SK-N-SH (cell line): ENCODE data around the gene CACNA1E. TPM values are rescaled to one million over a fixed set of nuclear protein-coding genes. Genes with fewer than 3 reads are reported as not detected.

Source experiments
- CTCF ChIA-PET: fragments of 300-600, 350-600 bp; formaldehyde crosslinking; extraction: SDS; loops from one replicate; lab custom pipeline; 2021; lab: Yijun Ruan, JAX
- POLR2A ChIA-PET: fragments of 350-600 bp; sonication (Branson Sonifier 250); formaldehyde crosslinking; extraction: SDS; loops from one replicate; lab custom pipeline; 2020; ENCODE audit warnings: antibody characterized with exemption, inconsistent platforms; lab: Yijun Ruan, JAX
- DNase-seq: peaks from one replicate; pipeline ENCODE4 v3.0.0; 2012
- H2AFZ ChIP-seq: fragments of 200-600 bp; sonication (generic); 2 replicates; pipeline ENCODE4 v1.8.1; 2016; ENCODE audit warnings: antibody characterized with exemption, mild to moderate bottlenecking, low read depth
- H3F3A ChIP-seq: fragments of 200-600 bp; sonication (generic); replicated peaks from 2 replicates; pipeline ENCODE3; 2016; ENCODE audit warnings: antibody characterized with exemption, mild to moderate bottlenecking; ENCODE audit not compliant: insufficient read depth
- H3K27ac ChIP-seq, 2 experiments: fragments of 200-500 bp in 1 of 2; fragments of 200-600 bp in 1 of 2; sonication (Bioruptor generic) in 1 of 2; sonication (generic), shearing (Covaris generic) in 1 of 2; 2 replicates each; pipeline versions ENCODE4 v1.5.1 to v1.6.1; 2014 to 2016; ENCODE audit warnings: low read depth in 2 of 2, inconsistent platforms in 1 of 2, low read length in 1 of 2, mild to moderate bottlenecking in 1 of 2, mixed read lengths in 1 of 2
- H3K27me3 ChIP-seq: fragments of 200-600 bp; sonication (generic), shearing (Covaris generic); 2 replicates; pipeline ENCODE4 v1.6.1; 2016; ENCODE audit warnings: mixed run types; ENCODE audit not compliant: insufficient read depth
- H3K36me3 ChIP-seq, 2 experiments: fragments of 200-500 bp in 1 of 2; fragments of 200-600 bp in 1 of 2; sonication (Bioruptor generic) in 1 of 2; sonication (generic) in 1 of 2; replicated peaks in 1 of 2; 2 replicates each; pipeline versions ENCODE3 to v1.5.1; 2014 to 2016; ENCODE audit warnings: low read length in 1 of 2, mild to moderate bottlenecking in 1 of 2; ENCODE audit not compliant: insufficient read depth in 2 of 2, control insufficient read depth in 1 of 2
- H3K4me1 ChIP-seq, 2 experiments: fragments of 200-500 bp in 1 of 2; fragments of 200-600 bp in 1 of 2; sonication (Bioruptor generic) in 1 of 2; sonication (generic), shearing (Covaris generic) in 1 of 2; 2 replicates each; pipeline versions ENCODE4 v1.5.1 to v1.6.1; 2014 to 2016; ENCODE audit warnings: low read depth in 1 of 2, low read length in 1 of 2, mixed run types in 1 of 2; ENCODE audit not compliant: insufficient read depth in 2 of 2, control insufficient read depth in 1 of 2
- H3K4me2 ChIP-seq: fragments of 200-600 bp; sonication (generic), shearing (Covaris generic); 2 replicates; pipeline ENCODE4 v1.6.1; 2017; ENCODE audit warnings: mixed run types
- H3K4me3 ChIP-seq, 2 experiments: fragments of 200-500 bp in 1 of 2; fragments of 200-600 bp in 1 of 2; sonication (Bioruptor generic) in 1 of 2; sonication (generic), shearing (Covaris generic) in 1 of 2; 2 replicates each; pipeline versions ENCODE4 v1.5.1 to v1.8.1; 2014 to 2016; ENCODE audit warnings: low read depth in 2 of 2, inconsistent platforms in 1 of 2, low read length in 1 of 2, mild to moderate bottlenecking in 1 of 2, mixed read lengths in 1 of 2, moderate library complexity in 1 of 2
- H3K79me2 ChIP-seq: fragments of 200-600 bp; sonication (generic); 2 replicates; pipeline ENCODE4 v1.8.1; 2017; ENCODE audit warnings: mild to moderate bottlenecking; ENCODE audit not compliant: insufficient read depth
- H3K9ac ChIP-seq: fragments of 200-600 bp; sonication (generic); 2 replicates; pipeline ENCODE4 v1.6.1; 2017; ENCODE audit warnings: mixed run types
- H3K9me2 ChIP-seq: fragments of 200-600 bp; sonication (generic); 2 replicates; pipeline ENCODE4 v1.6.1; 2017; ENCODE audit warnings: mixed run types
- H3K9me3 ChIP-seq: fragments of 200-600 bp; sonication (generic); 2 replicates; pipeline ENCODE4 v1.6.1; 2017; ENCODE audit warnings: mixed run types, mild to moderate bottlenecking, moderate library complexity
- H4K20me1 ChIP-seq: fragments of 200-600 bp; sonication (generic); 2 replicates; pipeline ENCODE4 v1.6.1; 2017; ENCODE audit warnings: mild to moderate bottlenecking, mixed run types; ENCODE audit not compliant: insufficient read depth
- CTCF ChIP-seq: fragments of 200-600 bp; sonication (generic); IDR thresholded peaks from 2 replicates; pipeline ENCODE4 v1.6.1; 2017; ENCODE audit warnings: antibody characterized with exemption, mild to moderate bottlenecking, moderate library complexity
- EZH2phosphoT487 ChIP-seq: fragments of 200-600 bp; sonication (generic); IDR thresholded peaks from 2 replicates; pipeline ENCODE4 v1.6.1; 2017; ENCODE audit warnings: low read depth, mixed run types, mild to moderate bottlenecking, antibody characterized with exemption, moderate library complexity, borderline replicate concordance
- FOXJ3 ChIP-seq: sonication (generic); formaldehyde crosslinking; IDR thresholded peaks from 2 replicates; pipeline ENCODE4 v1.5.1; 2020; ENCODE audit warnings: mild to moderate bottlenecking, missing genetic modification reagents
- FOXM1 ChIP-seq: IDR thresholded peaks from 2 replicates; pipeline ENCODE4 v1.4.0; 2012; ENCODE audit warnings: low read depth, mild to moderate bottlenecking
- GATA2 ChIP-seq: sonication (generic); formaldehyde crosslinking; IDR thresholded peaks from 2 replicates; pipeline ENCODE4 v1.5.0; 2020; ENCODE audit warnings: mild to moderate bottlenecking, missing genetic modification reagents
- IRF3 ChIP-seq: fragments of 150-350 bp; IDR thresholded peaks from 2 replicates; pipeline ENCODE4 v1.6.1; 2016; ENCODE audit warnings: mild to moderate bottlenecking, low read depth, low read length
- JUND ChIP-seq: IDR thresholded peaks from 2 replicates; pipeline ENCODE4 v1.4.0; 2012
- MXI1 ChIP-seq: IDR thresholded peaks from 2 replicates; pipeline ENCODE4 v1.6.1; 2012; ENCODE audit warnings: mild to moderate bottlenecking, low read depth, low read length, improper control_type of control experiment
- NFIC ChIP-seq: IDR thresholded peaks from 2 replicates; pipeline ENCODE4 v1.4.0; 2012; ENCODE audit warnings: borderline replicate concordance
- NRF1 ChIP-seq: IDR thresholded peaks from 2 replicates; pipeline ENCODE4 v1.6.1; 2012; ENCODE audit warnings: low read depth, mild to moderate bottlenecking, low read length
- POLR2AphosphoS5 ChIP-seq: IDR thresholded peaks from 2 replicates; pipeline ENCODE4 v1.6.1; 2012; ENCODE audit warnings: low read depth, low read length
- RAD21 ChIP-seq: IDR thresholded peaks from 2 replicates; pipeline ENCODE4 v1.6.1; 2012; ENCODE audit warnings: mild to moderate bottlenecking, low read length
- RCOR1 ChIP-seq: fragments of 150-350 bp; IDR thresholded peaks from 2 replicates; pipeline ENCODE4 v1.6.1; 2017; ENCODE audit warnings: antibody characterized with exemption, low read length
- RXRA ChIP-seq: IDR thresholded peaks from 2 replicates; pipeline ENCODE4 v1.4.0; 2012; ENCODE audit warnings: low read depth, mild to moderate bottlenecking, borderline replicate concordance
- SIN3A ChIP-seq: IDR thresholded peaks from 2 replicates; pipeline ENCODE4 v1.6.1; 2012; ENCODE audit warnings: low read depth, mild to moderate bottlenecking, low read length, moderate library complexity, borderline replicate concordance
- TAF1 ChIP-seq: IDR thresholded peaks from 2 replicates; pipeline ENCODE4 v1.6.1; 2012; ENCODE audit warnings: low read depth, mild to moderate bottlenecking, low read length, moderate library complexity, borderline replicate concordance
- TCF12 ChIP-seq: IDR thresholded peaks from 2 replicates; pipeline ENCODE4 v1.4.0; 2012
- TEAD4 ChIP-seq: IDR thresholded peaks from 2 replicates; pipeline ENCODE4 v1.4.0; 2012; ENCODE audit warnings: mild to moderate bottlenecking, borderline replicate concordance; ENCODE audit not compliant: insufficient read depth
- YY1 ChIP-seq: IDR thresholded peaks from 2 replicates; pipeline ENCODE4 v1.4.0; 2012; ENCODE audit warnings: low read depth, mild to moderate bottlenecking
- ZBTB33 ChIP-seq: IDR thresholded peaks from 2 replicates; pipeline ENCODE4 v1.4.0; 2012; ENCODE audit warnings: low read depth, borderline replicate concordance
- WGBS: methylation state at CpG from one replicate; pipeline ENCODE4 v1.1.6; 2017; ENCODE audit warnings: low lambda C conversion rate; 5-methylcytosine and 5-hydroxymethylcytosine counted together
- polyA plus RNA-seq, 3 experiments: library from polyadenylated mRNA; depleted of rRNA; stranded (reverse); fragments of >200 nt; gene quantifications; 2 replicates each; pipeline ENCODE4 v1.2.3, GENCODE V29; 2012

CACNA1E gene
- polyA plus RNA-seq, 1 of the 3 experiments (the other 2 are of a cell fraction): not detected

GRCh38 chr1:181623850-181624249 lies 140.5 kb downstream of the CACNA1E start:
- Histone ChIP-seq H3K9me2 (no peaks in the 10 kb centered on the region), H3K36me3 (no peaks in the 10 kb centered on the region), H3K9ac (no peak overlapping the region), H2AFZ (no peak overlapping the region), H3K4me2 (no peak overlapping the region), H3F3A (no peaks in the 10 kb centered on the region), H3K9me3 (no peaks in the 10 kb centered on the region), H4K20me1 (no peaks in the 10 kb centered on the region), H3K79me2 (no peaks in the 10 kb centered on the region), H3K4me1 (no peaks in the 10 kb centered on the region), H3K27ac (no peak overlapping the region), H3K27me3 (no peaks in the 10 kb centered on the region), H3K4me3 (no peak overlapping the region)
- ChIA-PET POLR2A (no interaction called here), CTCF (interaction anchor here (0.8 kb wide), 1 partner anchor 431 kb away, joined by 3 read pairs; no protein-coding TSS in a partner anchor)
- DNase-seq: no peak
- no peak for TF ChIP-seq NRF1
- no peak for TF ChIP-seq RCOR1
- no peak for TF ChIP-seq TEAD4
- TF ChIP-seq SIN3A: no peak
- TF ChIP-seq FOXM1: no peak
- no peak for TF ChIP-seq CTCF
- TF ChIP-seq JUND: no peak
- no peak for TF ChIP-seq ZBTB33
- no peak for TF ChIP-seq TAF1
- no peak for TF ChIP-seq NFIC
- no peak for TF ChIP-seq RXRA
- TF ChIP-seq POLR2AphosphoS5: no peak
- TF ChIP-seq TCF12: no peak
- TF ChIP-seq GATA2 (CRISPR knock-in tag): no peak
- no peak for TF ChIP-seq FOXJ3 (CRISPR knock-in tag)
- no peak for TF ChIP-seq EZH2phosphoT487
- no peak for TF ChIP-seq RAD21
- TF ChIP-seq MXI1: no peak
- TF ChIP-seq IRF3: no peak
- TF ChIP-seq YY1: no peak
- WGBS: 3% methylated on average over 5 of the region's 5 CpGs
